ENCODE data around the gene RNF39. TPM values are rescaled to one million over a fixed set of nuclear protein-coding genes. Genes with fewer than 3 reads are reported as not detected.

Gene RNF39
- total and polyA plus RNA-seq, 2 experiments from 2014 or later = 0.50 to 0.94 TPM

GRCh38 chr6:30067460-30068139 is 8.0 kb downstream of the RNF39 start (continued):
- TF ChIP-seq ETS1 (IDR thresholded peaks at IDR 0.05) = no peak

- Histone ChIP-seq H4K20me1 (replicated peaks; ENCODE audit: insufficient read depth) (no peaks in the 10 kb centered on the region), H2AFZ (peak within 1 kb of the TSS; percentile 89; the same call in 1 of the 2 replicates), H3K36me3 (ENCODE audit: insufficient read depth) (no peaks in the 10 kb centered on the region), H3K4me2 (peak within 1 kb of the TSS; percentile 92), H3K27ac (ENCODE audit: low read depth) (peak within 1 kb of the TSS; percentile 83), H3K9me2 (ENCODE audit: insufficient read depth) (no peaks in the 10 kb centered on the region), H3K79me2 (replicated peaks; ENCODE audit: insufficient read depth) (0 out of 2 replicates have a peak, but pooled peaks cover 3% of the 10 kb centered on the region), H3K4me3 (peak within 1 kb of the TSS; percentile 87), H3K4me1 (ENCODE audit: insufficient read depth) (peaks cover 13% of the 10 kb centered on the region), H3K27me3 (ENCODE audit: insufficient read depth) (peaks cover 24% of the 10 kb centered on the region), H3F3A (replicated peaks; ENCODE audit: low read depth) (peaks cover 11% of the 10 kb centered on the region; the same call in 1 of the 2 replicates)
- H3K27ac Mint-ChIP-seq = peak within 1 kb of the TSS; percentile 88
- peak within 1 kb of the TSS; percentile 87 for H3K4me3 Mint-ChIP-seq
- peak; percentile 95 for ATAC-seq
- peak; percentile 98 for DNase-seq (ENCODE audit: low spot score)
- no peaks in the 10 kb centered on the region for H3K9me3 Mint-ChIP-seq
- TF ChIP-seq CREB1 (CRISPR knock-in tag; IDR thresholded peaks at IDR 0.05; ENCODE audit: low read depth) (peak; percentile 90), ETS1 (IDR thresholded peaks at IDR 0.05) (peak; percentile 89), STAT1 (IDR thresholded peaks at IDR 0.05; ENCODE audit: unreplicated experiment) (no peak), NANOG (IDR thresholded peaks at IDR 0.05; ENCODE audit: borderline replicate concordance) (no peak), ZNF114 (CRISPR knock-in tag; IDR thresholded peaks at IDR 0.05) (no peak), POLR2AphosphoS5 (IDR thresholded peaks at IDR 0.05; ENCODE audit: low read depth) (peak; percentile 88)
- peaks cover 4% of the 10 kb centered on the region; the same call in 2 of the 3 replicates for H3K36me3 Mint-ChIP-seq (ENCODE audit: low read depth)
- peaks cover 23% of the 10 kb centered on the region for H3K4me1 Mint-ChIP-seq
- H3K27me3 Mint-ChIP-seq (ENCODE audit: insufficient read depth, low read depth, poor library complexity) = peaks cover 23% of the 10 kb centered on the region
These were observed 8.8 kb downstream of the RNF39 start, which contains the start of gene PPP1R11 for GRCh38 chr6:30066577-30067459. Gene PPP1R11, plus strand, starts transcription at chr6:30067198. Its CDS starts 213 bp downstream, at chr6:30067411.

- Histone ChIP-seq H3K4me1 (ENCODE audit: insufficient read depth) (peaks cover 11% of the 10 kb centered on the region), H3F3A (replicated peaks; ENCODE audit: low read depth) (peaks cover 11% of the 10 kb centered on the region; the same call in 1 of the 2 replicates), H3K36me3 (ENCODE audit: insufficient read depth) (no peaks in the 10 kb centered on the region), H3K9me2 (ENCODE audit: insufficient read depth) (no peaks in the 10 kb centered on the region), H3K4me2 (peak overlapping the region; percentile 92), H4K20me1 (replicated peaks; ENCODE audit: insufficient read depth) (no peaks in the 10 kb centered on the region), H2AFZ (peak overlapping the region; percentile 89; the same call in 1 of the 2 replicates), H3K27me3 (ENCODE audit: insufficient read depth) (peaks cover 17% of the 10 kb centered on the region), H3K27ac (ENCODE audit: low read depth) (peak overlapping the region; percentile 83), H3K79me2 (replicated peaks; ENCODE audit: insufficient read depth) (0 out of 2 replicates have a peak, but pooled peaks cover 3% of the 10 kb centered on the region), H3K4me3 (peak overlapping the region; percentile 87)
- DNase-seq (ENCODE audit: low spot score) = no peak
- H3K27ac Mint-ChIP-seq = peak overlapping the region; percentile 88
- H3K27me3 Mint-ChIP-seq (ENCODE audit: insufficient read depth, low read depth, poor library complexity) = peaks cover 17% of the 10 kb centered on the region
- H3K4me1 Mint-ChIP-seq = peaks cover 21% of the 10 kb centered on the region
- H3K9me3 Mint-ChIP-seq = no peaks in the 10 kb centered on the region
- peak overlapping the region; percentile 87 for H3K4me3 Mint-ChIP-seq
- peaks cover 4% of the 10 kb centered on the region; the same call in 2 of the 3 replicates for H3K36me3 Mint-ChIP-seq (ENCODE audit: low read depth)
- no peak for ATAC-seq
- TF ChIP-seq CTCF (conservative IDR thresholded peaks at IDR 0.05; ENCODE audit: low read depth in 2 of 2) (no peak), ETS1 (IDR thresholded peaks at IDR 0.05) (no peak), EZH2phosphoT487 (IDR thresholded peaks at IDR 0.05; ENCODE audit: unreplicated experiment) (no peak), NANOG (IDR thresholded peaks at IDR 0.05; ENCODE audit: borderline replicate concordance) (no peak)
These were observed 9.5 kb downstream of the RNF39 start for GRCh38 chr6:30066082-30066481.
